Chondrocyte (in vitro differentiated cells): ENCODE measurements around the gene ATAD3A. TPM values are rescaled to one million over a fixed set of nuclear protein-coding genes. Genes with fewer than 3 reads are reported as not detected.
A peak's percentile ranks its signal among the peaks of the same experiment; 100 is the strongest.

Experiments used
- DNase-seq: peaks from one replicate; pipeline ENCODE4 v3.0.0; 2021; ENCODE audit warnings: mixed read lengths, low spot score
- H3K27ac Mint-ChIP-seq: one replicate; pipeline ENCODE4 v1.8.0; 2021; ENCODE audit warnings: mild to moderate bottlenecking, moderate library complexity, mixed read lengths; ENCODE audit not compliant: unreplicated experiment
- H3K27me3 Mint-ChIP-seq: 2 replicates; pipeline ENCODE4 v1.8.0; 2021; ENCODE audit warnings: low read depth, mixed read lengths
- H3K36me3 Mint-ChIP-seq: 2 replicates; pipeline ENCODE4 v1.8.0; 2021; ENCODE audit warnings: low read depth, mixed read lengths
- H3K4me1 Mint-ChIP-seq: 2 replicates; pipeline ENCODE4 v1.8.0; 2021; ENCODE audit warnings: low read depth, mild to moderate bottlenecking, mixed read lengths
- H3K4me3 Mint-ChIP-seq: one replicate; pipeline ENCODE4 v1.8.0; 2021; ENCODE audit warnings: mild to moderate bottlenecking, moderate library complexity, mixed read lengths; ENCODE audit not compliant: unreplicated experiment
- H3K9me3 Mint-ChIP-seq: 2 replicates; pipeline ENCODE4 v1.8.0; 2021; ENCODE audit warnings: low read depth, mixed read lengths
- total RNA-seq: library from RNA; stranded (reverse); gene quantifications from 3 replicates; pipeline ENCODE4 v1.2.1, GENCODE V29; 2021
- TF ChIP-seq, protein P1 (sequence below): fragments of 200-600 bp; sonication (generic); IDR thresholded peaks from 2 replicates; pipeline ENCODE4 v1.5.0; 2021; ENCODE audit warnings: antibody characterized with exemption, mild to moderate bottlenecking, moderate library complexity

ATAD3A gene
- total RNA-seq, 1 donor from 2014 or later = 34.6 TPM

DNA sequence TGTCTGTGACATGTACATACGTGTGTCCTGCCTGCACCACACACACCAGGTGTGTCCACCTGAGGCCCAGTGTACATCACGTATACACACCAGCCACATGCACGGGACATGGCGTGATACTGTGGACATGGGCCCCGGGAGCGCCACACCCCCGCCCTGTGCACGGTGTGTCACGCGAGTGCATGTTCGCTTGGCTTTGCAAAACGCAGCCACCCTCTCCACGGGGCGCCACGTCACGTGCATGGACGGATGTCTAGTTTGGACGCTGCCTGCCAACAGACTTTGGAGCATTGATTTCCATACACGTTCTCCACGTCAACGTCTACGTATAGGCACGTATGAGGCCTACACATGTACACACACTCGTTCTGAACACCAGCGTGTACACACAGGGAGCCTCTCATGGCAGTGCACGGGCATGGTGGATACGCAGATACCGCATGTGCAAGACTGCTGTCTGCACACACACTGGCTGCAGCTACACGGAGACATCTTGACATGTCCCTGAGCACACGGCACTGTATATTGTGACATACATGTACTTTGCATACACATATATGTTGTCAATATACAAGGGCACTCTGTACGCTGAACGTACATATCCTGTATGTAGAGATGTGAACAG lies 25.8 kb downstream of the ATAD3A start:
- TF ChIP-seq, protein P1, sequence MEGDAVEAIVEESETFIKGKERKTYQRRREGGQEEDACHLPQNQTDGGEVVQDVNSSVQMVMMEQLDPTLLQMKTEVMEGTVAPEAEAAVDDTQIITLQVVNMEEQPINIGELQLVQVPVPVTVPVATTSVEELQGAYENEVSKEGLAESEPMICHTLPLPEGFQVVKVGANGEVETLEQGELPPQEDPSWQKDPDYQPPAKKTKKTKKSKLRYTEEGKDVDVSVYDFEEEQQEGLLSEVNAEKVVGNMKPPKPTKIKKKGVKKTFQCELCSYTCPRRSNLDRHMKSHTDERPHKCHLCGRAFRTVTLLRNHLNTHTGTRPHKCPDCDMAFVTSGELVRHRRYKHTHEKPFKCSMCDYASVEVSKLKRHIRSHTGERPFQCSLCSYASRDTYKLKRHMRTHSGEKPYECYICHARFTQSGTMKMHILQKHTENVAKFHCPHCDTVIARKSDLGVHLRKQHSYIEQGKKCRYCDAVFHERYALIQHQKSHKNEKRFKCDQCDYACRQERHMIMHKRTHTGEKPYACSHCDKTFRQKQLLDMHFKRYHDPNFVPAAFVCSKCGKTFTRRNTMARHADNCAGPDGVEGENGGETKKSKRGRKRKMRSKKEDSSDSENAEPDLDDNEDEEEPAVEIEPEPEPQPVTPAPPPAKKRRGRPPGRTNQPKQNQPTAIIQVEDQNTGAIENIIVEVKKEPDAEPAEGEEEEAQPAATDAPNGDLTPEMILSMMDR = no peak
- Mint-ChIP-seq H3K9me3 (no peaks in the 10 kb centered on the region), H3K4me1 (peaks cover 7% of the 10 kb centered on the region), H3K36me3 (peaks cover 5% of the 10 kb centered on the region), H3K27ac (no peak overlapping the region), H3K4me3 (no peak overlapping the region), H3K27me3 (no peaks in the 10 kb centered on the region)
- DNase-seq = no peak

GRCh38 chr1:1538334-1538733 lies 26.4 kb downstream of the ATAD3A start:
- Mint-ChIP-seq H3K4me1 (peaks cover 7% of the 10 kb centered on the region), H3K9me3 (no peaks in the 10 kb centered on the region), H3K36me3 (peaks cover 5% of the 10 kb centered on the region), H3K27ac (no peak overlapping the region), H3K27me3 (no peaks in the 10 kb centered on the region), H3K4me3 (no peak overlapping the region)
- DNase-seq = no peak
- TF ChIP-seq, protein P1 = no peak

- no peak for DNase-seq
- TF ChIP-seq, protein P1 = no peak
- peaks cover 7% of the 10 kb centered on the region for H3K4me1 Mint-ChIP-seq
- no peaks in the 10 kb centered on the region for H3K27me3 Mint-ChIP-seq
- H3K27ac Mint-ChIP-seq = no peak overlapping the region
- H3K9me3 Mint-ChIP-seq = no peaks in the 10 kb centered on the region
- peaks cover 5% of the 10 kb centered on the region for H3K36me3 Mint-ChIP-seq
- H3K4me3 Mint-ChIP-seq = peak overlapping the region; percentile 72
Observed at GRCh38 chr1:1538989-1539309, 27.0 kb downstream of the ATAD3A start.

- no peak overlapping the region for H3K27ac Mint-ChIP-seq
- H3K27me3 Mint-ChIP-seq = no peaks in the 10 kb centered on the region
- no peak for DNase-seq
- H3K4me1 Mint-ChIP-seq = peaks cover 7% of the 10 kb centered on the region
- no peaks in the 10 kb centered on the region for H3K9me3 Mint-ChIP-seq
- H3K36me3 Mint-ChIP-seq = peaks cover 5% of the 10 kb centered on the region
- H3K4me3 Mint-ChIP-seq = peak overlapping the region; percentile 72
- TF ChIP-seq, protein P1 = no peak
Observed at GRCh38 chr1:1539310-1540089, 27.5 kb downstream of the ATAD3A start.

DNA sequence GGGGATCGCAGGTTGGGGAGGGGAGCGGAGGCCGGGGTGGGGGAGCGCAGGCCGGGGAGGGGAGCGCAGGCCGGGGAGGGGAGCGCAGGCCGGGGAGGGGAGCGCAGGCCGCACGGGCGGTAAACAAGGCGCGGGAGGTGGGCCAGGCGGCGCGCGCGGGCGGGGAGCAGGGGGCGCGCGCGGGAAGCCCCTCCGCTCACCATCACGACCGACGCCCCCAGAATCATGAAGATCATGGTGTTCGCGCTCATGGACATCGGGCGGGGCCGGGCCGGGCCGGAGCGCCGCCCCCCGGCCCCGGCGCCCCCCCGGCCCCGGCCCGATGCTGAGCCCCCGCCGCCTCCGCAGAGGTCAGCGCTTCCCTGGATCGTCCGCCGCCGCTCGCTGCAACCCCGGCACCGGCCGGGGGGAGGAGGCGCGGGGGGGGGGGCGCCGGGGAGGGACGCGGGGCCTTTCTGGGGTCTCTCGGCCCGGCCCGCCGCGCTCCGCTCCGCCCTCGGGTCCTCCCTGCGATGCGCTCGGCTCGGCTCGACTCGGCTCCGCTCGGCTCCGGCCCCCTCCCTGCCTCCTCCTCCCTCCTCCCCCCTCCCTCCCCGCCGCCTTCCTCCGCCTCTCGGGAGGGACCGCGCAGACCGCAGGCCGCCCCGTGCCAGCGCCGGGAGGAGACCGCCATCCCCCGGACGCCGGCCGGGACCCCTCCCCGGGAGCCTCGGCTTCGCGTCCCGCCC lies 28.3 kb downstream of the ATAD3A start, which contains the start of gene TMEM240:
TSS of gene TMEM240 (minus strand) at position 535 of the 728 bp plus-strand sequence. CDS start at position 257, 278 bp downstream.
- Mint-ChIP-seq H3K27me3 (no peaks in the 10 kb centered on the region), H3K27ac (no peak within 1 kb of the TSS), H3K36me3 (peaks cover 5% of the 10 kb centered on the region), H3K9me3 (no peaks in the 10 kb centered on the region), H3K4me3 (peak within 1 kb of the TSS; percentile 72), H3K4me1 (peaks cover 7% of the 10 kb centered on the region)
- no peak for DNase-seq
- TF ChIP-seq, protein P1 = no peak
